Measurements from ENCODE around the gene BLZF1.
"Not testable (repeated sequence)": the region's sequence is repeated elsewhere in the genome, so short reads cannot be mapped to it uniquely, and the experiment has no call there.

The BLZF1 gene

DNA sequence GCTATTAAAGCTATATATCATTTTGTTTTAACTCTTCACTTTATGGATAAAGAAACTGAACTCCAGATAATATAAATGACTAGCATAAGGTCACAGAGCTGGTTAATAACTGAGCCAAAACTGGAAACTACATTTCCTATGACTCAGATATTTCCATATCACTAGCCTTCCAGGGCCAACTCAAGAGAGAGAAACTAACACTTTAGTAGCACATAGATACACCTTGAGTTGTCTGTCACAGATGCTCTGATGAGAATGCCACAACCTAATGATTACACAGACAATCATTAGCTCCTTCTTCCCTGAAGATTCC lies 41.1 kb upstream of the BLZF1 start:
- H3K4me3 ChIP-seq (replicated peaks in 1 of 2; ENCODE audit: low read depth in 2 of 2, low read length in 2 of 2) = no peak overlapping the region
- peak; percentile 37 to 51 for DNase-seq (ENCODE audit: low read depth in 2 of 2)
- TF ChIP-seq, protein P1, sequence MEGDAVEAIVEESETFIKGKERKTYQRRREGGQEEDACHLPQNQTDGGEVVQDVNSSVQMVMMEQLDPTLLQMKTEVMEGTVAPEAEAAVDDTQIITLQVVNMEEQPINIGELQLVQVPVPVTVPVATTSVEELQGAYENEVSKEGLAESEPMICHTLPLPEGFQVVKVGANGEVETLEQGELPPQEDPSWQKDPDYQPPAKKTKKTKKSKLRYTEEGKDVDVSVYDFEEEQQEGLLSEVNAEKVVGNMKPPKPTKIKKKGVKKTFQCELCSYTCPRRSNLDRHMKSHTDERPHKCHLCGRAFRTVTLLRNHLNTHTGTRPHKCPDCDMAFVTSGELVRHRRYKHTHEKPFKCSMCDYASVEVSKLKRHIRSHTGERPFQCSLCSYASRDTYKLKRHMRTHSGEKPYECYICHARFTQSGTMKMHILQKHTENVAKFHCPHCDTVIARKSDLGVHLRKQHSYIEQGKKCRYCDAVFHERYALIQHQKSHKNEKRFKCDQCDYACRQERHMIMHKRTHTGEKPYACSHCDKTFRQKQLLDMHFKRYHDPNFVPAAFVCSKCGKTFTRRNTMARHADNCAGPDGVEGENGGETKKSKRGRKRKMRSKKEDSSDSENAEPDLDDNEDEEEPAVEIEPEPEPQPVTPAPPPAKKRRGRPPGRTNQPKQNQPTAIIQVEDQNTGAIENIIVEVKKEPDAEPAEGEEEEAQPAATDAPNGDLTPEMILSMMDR (IDR thresholded peaks at IDR 0.05; ENCODE audit: low read depth, low read length) = no peak

DNA sequence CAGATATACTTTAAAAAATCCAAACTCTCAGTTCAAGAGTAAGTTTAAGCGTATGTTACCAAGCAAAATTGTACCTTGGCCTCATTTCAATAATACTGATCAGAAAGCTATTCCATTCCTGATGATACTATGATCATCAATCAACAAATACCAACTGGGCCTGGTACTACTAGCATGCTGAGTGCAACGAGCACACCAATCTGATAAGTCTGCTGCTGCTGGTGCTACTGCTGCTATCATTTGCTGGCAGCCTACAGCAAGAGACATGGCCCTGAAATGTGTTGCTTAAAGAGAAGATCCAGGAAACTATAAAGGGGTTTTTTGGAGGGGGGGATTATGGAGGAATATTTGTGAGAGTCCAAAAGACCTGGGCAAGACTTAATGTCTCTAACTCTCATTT lies 40.1 kb upstream of the BLZF1 start:
- DNase-seq (ENCODE audit: low read depth in 2 of 2) = no peak
- no peak overlapping the region for H3K4me3 ChIP-seq (replicated peaks in 1 of 2; ENCODE audit: low read depth in 2 of 2, low read length in 2 of 2)
- TF ChIP-seq, protein P1 (IDR thresholded peaks at IDR 0.05; ENCODE audit: low read depth, low read length) = no peak

DNA sequence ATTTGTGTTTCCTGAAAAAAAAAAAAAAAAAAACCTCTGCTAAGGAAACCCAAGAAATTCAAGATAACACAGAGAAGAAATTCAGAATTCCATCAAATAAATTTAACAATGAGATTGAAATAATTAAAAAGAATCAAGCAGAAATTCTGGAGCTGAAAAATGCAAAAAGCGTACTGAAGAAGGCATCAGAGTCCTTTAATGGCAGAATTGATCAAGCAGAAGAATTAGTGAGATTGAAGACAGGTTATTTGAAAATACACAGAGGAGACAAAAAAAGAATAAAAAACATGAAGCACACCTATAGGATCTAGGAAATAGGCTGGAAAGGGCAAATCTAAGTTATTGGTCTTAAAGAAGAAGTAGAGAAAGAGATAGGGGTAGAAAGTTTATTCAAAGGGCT lies 38.6 kb upstream of the BLZF1 start:
- no peak for DNase-seq (ENCODE audit: low read depth in 2 of 2)
- TF ChIP-seq, protein P1 (IDR thresholded peaks at IDR 0.05; ENCODE audit: low read depth, low read length) = no peak
- no peak overlapping the region for H3K4me3 ChIP-seq (replicated peaks in 1 of 2; ENCODE audit: low read depth in 2 of 2, low read length in 2 of 2)

DNA sequence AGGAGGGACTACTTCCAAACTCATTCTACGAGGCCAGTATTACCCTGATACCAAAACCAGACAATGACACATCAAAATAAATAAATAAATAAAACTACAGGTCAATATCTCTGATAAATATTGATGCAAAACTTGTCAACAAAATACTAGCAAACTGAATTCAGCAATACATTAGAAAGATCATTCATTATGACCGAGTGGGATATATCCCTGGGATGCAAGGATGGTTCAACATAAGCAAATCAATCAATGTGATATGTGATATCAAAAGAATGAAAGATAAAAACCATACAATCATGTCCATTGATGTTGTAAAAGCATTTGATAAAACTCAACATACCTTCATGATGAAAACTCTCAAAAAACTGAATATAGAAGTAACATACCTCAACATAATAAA lies 37.1 kb upstream of the BLZF1 start:
- TF ChIP-seq, protein P1 (IDR thresholded peaks at IDR 0.05; ENCODE audit: low read depth, low read length) = no peak
- no peak for DNase-seq (ENCODE audit: low read depth in 2 of 2)
- no peak overlapping the region for H3K4me3 ChIP-seq (replicated peaks in 1 of 2; ENCODE audit: low read depth in 2 of 2, low read length in 2 of 2)

DNA sequence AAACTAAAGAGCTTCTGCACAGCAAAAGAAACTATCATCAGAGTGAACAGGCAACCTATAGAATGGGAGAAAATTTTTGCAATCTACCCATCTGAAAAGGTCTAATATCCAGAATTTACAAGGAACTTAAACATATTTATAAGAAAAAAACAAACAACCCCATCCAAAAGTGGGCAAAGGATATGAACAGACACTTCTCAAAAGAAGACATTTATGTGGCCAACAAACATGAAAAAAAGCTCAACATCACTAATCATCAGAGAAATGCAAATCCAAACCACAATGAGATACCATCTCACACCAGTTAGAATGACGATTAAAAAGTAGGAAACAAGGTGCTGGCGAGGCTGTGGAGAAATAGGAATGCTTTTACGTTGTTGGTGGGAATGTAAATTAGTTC lies 33.3 kb upstream of the BLZF1 start:
- not testable (repeated sequence) for H3K4me3 ChIP-seq (replicated peaks in 1 of 2; ENCODE audit: low read depth in 2 of 2, low read length in 2 of 2); DNase-seq (ENCODE audit: low read depth in 2 of 2)

DNA sequence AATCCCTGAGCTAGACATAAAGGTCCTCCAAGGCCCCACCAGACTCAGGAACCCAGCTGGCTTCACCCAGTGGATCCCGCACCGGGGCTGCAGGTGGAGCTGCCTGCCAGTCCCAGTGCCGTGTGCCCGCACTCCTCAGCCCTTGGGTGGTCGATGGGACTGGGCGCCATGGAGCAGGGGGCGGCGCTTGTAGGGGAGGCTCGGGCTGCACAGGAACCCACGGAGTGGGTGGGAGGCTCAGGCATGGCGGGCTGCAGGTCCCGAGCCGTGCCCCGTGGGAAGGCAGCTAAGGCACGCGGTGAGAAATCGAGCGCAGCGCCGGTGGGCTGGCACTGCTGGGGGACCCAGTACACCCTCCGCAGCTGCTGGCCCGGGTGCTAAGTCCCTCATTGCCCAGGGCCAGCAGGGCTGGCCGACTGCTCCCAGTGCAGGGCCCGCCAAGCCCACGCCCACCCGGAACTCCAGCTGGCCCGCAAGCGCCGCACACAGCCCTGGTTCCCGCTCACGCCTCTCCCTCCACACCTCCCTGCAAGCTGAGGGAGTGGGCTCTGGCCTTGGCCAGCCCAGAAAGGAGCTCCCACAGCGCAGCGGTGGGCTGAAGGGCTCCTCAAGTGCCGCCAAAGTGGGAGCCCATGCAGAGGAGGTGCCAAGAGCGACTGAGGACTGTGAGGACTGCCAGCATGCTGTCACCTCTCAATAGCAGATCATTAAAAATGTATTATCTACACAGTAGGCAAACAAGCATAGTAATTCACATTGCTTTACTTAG lies 30.9 kb upstream of the BLZF1 start:
- not testable (repeated sequence) for H3K4me3 ChIP-seq (replicated peaks in 1 of 2; ENCODE audit: low read depth in 2 of 2, low read length in 2 of 2); DNase-seq (ENCODE audit: low read depth in 2 of 2)

DNA sequence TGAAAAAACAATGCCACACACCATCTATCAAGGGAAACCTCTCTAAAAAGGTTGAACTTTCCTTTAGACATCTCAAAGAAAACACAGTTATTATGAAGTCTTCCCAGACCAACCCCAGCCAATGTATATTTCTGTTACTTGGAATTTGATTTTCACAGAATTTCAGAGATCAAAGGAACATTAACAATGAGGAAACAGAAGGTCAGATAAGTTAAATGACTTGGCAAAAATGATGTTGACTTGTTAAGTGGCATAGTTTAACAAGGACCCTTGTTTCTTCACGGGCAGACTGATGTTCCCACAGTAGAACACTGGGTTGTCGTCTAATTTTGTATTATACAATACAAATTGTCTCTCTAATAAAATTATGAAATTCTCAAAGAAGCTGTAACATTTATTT lies 29.4 kb upstream of the BLZF1 start:
- no peak for DNase-seq (ENCODE audit: low read depth in 2 of 2)
- TF ChIP-seq, protein P1 (IDR thresholded peaks at IDR 0.05; ENCODE audit: low read depth, low read length) = no peak
- H3K4me3 ChIP-seq (replicated peaks in 1 of 2; ENCODE audit: low read depth in 2 of 2, low read length in 2 of 2) = no peak overlapping the region

DNA sequence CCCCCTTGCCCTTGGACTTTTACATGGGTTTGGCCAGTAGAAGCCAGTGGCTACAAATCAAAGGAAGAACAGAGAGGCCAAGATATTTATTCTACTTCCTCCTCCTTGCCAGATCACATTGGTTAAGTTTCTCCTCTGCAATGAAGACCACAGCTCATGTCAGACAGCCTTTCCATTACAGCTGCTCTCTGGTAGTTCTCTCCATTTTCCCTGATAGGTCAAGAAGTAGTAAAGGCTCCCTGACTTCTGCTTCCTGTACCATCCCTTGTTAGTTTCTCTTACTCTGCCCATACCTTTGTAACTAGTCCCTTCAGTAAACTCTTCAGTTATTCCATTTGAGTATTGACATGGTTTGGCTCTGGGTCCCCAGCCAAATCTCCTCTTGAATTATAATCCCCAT lies 28.2 kb upstream of the BLZF1 start:
- DNase-seq (ENCODE audit: low read depth in 2 of 2) = no peak
- TF ChIP-seq, protein P1 (IDR thresholded peaks at IDR 0.05; ENCODE audit: low read depth, low read length) = no peak
- no peak overlapping the region for H3K4me3 ChIP-seq (replicated peaks in 1 of 2; ENCODE audit: low read depth in 2 of 2, low read length in 2 of 2)
